Dermis blood vessel endothelial cell (primary cell): ENCODE data around the gene NAA80. TPM values are rescaled to one million over a fixed set of nuclear protein-coding genes. Genes with fewer than 3 reads are reported as not detected.
A peak's percentile ranks its signal among the peaks of the same experiment; 100 is the strongest.
"Not testable (repeated sequence)": the region's sequence is repeated elsewhere in the genome, so short reads cannot be mapped to it uniquely, and the experiment has no call there.

Source experiments
- DNase-seq: peaks from one replicate; pipeline ENCODE4 v3.0.0; 2010
- total RNA-seq: library from RNA; depleted of rRNA; stranded (reverse); fragments of >200 nt; gene quantifications from 2 replicates; pipeline ENCODE4 v1.2.3, GENCODE V29; 2014

The NAA80 gene
- total RNA-seq, 1 donor from 2014 or later: 4.9 TPM

DNA sequence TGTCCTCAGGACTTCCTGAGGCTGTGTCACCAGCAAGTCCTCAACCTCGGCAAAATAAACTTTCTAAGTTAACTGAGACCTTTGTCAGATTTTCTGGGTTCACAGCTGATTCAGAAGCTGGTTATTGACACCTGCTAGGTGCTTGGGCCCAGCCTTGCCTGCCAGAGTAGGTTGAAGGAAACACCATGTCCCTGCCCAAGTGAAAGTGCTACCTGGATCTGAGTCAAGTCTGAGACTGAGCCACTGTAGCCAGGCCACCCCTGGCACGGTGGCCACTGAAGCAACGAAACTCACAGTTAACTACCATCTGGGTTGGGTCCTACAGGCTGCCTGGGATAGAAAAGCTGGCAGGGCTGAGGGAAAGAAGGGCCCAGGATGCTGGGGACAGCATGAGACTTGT is 15.1 kb upstream of the NAA80 start:
- no peak for DNase-seq

DNA sequence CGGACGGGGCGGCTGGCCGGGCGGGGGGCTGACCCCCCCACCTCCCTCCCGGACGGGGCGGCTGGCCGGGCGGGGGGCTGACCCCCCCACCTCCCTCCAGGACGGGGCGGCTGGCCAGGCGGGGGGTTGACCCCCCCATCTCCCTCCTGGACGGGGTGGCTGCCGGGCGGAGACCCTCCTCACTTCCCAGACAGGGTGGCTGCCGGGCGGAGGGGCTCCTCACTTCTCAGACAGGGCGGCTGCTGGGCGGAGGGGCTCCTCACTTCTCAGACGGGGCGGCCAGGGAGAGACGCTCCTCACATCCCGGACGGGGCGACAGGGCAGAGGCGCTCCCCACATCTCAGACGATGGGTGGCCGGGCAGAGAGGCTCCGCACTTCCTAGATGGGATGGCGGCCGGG is 12.8 kb upstream of the NAA80 start:
- not testable (repeated sequence) for DNase-seq

DNA sequence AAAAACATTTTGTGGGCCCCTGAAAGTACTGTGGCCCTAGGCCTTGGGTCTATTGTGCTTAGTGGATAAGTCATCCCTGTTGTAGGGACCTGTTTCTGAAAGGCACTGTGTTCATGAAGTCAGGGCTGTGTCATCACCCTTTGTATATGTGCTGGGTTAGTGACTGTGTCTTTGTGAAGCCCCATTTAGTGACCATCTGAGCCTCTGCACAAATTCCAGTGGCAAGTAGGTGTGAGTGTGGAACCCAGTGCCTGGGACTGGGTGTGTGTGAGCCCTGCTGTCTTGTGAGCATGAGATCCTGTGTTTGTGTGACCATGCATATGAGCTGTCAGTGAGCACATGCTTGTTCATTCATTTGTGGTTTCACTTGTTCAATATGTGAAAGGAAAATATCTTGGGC is 5.4 kb upstream of the NAA80 start:
- no peak for DNase-seq

DNA sequence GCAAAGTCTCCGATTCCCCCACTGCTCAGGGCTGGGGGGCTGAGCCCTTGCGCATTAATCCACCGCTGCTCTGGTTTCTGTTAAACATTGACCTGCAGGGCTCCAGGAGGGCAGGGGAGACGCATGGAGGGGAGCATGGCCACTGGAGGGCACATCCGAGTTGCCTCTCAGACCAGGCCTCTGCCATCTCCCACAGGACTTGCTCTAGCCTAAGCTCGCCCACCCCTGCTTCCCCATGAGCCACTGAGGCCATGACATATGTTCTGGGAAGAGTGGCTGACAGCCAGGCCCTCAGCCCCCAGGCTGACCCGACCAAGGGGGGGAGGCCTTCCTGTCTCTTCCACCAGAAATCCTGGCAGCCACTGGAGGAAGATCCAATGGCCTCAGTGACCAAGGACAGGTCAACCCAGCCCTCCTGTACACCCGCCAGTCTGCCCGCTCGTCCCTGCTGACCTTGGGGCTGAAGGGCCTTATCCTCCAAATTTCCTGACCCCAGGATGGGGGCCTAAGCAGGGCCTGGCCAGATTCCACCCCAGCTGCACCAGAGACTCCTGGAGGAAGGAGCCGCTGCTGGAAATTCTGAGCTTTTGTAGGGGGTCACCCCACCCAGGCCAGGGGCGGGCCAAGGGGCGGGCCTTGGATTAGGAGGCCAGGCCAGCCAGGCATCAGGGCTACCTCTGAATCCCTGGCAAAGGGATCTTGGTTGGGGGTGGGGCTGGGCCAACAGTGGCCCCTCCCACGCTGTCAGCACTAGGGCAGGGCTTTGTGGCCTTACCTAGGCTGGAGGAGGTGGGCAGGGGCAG is 4.0 kb upstream of the NAA80 start, which contains the start of gene HYAL1:
Gene HYAL1, minus strand, starts transcription at position 562 of the 803 bp plus-strand sequence. CDS start 618 bp downstream, outside the sequence.
- peak; percentile 58 for DNase-seq

DNA sequence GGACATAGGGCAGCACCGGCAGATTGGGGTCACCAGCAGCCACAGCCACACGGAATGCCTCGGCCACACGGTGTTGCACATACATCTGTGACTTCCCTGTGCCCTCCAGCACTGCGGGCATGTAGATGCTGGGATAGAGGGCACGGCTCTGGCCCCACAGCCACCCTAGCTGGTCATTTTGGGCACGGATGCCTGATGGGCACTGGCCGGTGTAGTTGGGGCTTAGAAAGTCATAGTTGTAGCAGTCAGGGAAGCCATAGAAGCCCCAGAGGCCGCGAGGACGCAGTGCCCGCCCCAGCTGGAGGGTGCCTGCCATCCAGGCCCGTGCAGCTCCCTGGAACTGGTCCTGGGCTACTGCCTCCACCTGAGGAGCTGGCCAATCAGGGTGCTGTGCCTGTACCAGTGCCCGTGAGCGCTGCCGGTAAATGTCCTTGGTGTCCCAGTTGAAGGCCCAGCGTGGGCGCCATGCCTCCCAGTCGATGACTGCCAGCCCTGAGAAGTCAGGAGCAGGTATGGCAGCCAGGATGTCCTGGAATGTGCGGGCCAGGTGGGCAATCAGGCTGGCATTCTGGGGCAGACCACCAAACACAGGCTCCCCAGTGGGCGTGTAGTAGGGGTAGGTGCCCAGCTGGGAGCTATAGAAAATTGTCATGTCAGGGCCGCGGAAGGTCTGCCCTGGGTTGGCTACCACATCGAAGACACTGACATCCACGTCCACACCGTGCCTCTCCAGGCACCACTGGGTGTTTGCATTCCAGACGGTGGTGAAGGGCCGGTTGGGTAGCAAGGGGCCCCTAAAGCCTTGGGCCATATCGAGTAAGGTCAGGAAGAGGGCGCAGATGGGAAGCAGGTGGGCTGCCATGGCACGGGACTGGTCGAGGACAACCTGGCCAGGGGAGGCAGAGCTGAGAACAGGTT is 3.1 kb upstream of the NAA80 start:
- DNase-seq: no peak

DNA sequence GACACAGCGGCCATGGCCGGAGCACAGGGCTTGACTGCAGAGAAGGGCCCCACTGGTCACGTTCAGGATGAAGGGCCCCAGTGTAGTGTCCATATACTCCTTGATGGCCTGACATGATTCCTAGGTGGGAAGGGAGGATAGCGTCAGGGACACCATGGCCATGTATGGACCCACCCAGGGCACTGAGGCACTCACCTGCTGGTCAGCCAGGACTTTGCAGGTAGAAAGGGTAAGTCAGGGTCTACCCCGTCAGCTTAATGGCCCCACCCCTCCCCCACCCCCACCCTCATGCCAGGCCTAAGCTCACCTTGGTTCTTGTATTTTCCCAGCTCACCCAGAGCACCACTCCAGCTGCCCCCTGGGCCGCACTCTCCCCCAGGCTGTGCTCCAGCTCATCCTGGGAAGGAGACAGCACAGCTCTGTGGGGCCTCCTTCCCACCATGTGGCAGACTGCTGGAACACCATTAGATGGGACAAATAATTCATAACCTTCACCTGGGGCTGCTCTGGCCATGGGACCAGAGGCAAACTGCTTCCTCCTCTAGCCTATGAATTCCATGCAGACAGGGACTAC is 1.6 kb upstream of the NAA80 start:
- no peak for DNase-seq

DNA sequence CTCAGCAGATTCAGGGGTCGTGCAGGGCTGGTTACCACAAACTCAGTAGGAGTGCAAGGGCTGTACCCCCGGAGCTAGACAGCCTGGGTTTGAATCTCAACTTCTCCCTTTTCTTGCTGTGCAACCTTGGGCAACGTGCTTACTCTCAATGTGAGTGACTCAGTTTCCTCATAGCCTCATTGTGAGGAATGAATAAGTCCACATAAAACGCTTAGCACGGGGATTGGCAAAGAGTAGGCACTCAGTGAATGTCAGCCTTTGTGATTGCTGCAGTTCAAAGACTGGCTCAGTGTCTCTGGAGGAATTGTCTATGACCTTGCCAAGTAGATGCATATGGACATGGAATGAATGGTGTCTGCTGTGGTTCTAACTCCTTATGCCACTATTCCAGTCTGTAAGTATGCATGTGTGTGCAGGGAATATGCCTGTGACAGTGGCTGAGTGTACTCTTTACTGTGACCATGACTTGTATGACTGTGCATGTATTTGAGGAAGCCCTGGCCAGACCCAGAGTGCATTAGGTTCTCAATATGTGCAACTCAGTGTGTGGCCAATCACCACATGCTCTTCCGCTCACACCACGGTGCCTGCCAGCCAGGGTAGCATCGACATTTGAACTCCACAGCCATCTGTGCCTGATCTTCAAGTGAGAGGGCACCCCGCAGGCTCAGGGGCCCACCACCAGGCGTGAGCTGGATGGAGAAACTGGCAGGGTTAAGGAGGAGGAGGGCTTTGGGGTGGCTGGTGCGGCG is 900 bp upstream of the NAA80 start:
- peak; percentile 74 for DNase-seq

DNA sequence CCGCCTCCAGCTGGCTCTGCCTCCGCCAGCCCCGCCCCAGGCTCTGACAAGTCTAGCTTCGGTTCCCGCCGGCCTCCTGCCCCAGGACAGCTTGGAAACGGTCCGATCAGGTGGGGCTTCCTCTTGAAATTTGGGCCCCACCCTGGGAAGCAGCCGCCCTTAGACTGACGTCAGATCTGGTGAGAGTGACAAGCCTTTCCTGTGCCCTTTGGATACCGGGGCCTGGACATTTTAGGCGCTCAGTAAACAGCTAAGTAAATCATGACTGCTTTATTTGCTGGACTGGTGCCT is 378 bp upstream of the NAA80 start:
- DNase-seq: no peak

DNA sequence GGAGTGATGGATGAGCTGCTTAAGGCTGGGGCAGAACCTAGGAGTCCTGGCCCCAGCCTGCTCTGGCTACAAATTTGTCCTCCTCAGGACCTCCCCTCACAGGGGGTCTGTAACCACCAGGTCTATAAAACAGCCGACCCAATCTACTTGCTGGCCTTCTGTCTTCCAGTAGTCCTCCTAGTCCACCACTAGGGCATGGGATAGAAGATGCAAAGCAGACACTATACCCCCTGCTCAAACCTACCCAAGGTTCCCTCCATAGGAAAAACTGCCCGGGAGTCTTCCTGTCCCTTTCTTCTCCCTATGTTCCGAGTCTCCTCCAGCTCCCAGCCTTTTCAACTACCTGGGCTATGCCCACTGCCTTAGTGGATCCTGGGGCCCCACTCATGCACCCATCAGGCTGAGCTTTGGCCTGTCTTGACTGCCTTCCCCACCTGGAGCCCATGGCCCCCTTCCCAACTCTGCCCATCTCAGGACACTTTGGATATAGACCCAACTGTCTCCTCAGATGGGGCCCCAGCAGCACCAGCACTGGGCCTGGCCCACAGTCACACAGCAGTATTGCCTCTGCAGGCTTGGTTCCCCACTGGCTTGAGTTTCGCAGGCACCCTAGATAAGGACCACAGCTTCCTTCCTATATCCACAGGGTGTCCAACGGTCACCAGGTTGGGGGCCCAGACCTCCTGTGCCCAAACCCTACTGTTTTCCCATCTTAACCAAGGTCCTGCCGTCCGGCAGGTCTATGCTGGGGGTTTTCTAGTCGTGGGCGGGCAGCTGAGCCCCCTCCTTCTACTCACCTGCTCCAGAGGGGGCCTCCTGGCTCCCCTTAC is 1.1 kb downstream of the NAA80 start:
- no peak for DNase-seq

DNA sequence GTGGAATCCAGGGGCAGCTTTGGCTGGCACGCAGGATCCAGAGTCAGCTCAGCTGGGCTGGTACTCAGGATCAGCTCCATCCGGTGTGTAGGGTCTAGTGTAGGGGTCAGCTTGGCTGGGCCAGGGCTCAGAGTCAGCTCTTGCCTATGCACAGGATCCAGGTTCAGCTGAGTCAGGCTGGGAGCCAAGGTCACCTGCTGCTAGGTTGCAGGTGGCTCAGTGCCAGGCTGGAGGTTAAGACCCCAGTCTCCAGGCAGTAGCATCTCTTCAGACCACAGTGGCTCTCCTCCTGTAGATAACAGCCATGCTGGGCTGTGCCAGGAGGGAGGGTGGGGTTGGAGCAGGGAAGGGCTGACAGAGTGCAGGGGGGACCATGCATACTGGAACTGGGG is 1.8 kb downstream of the NAA80 start:
- DNase-seq: no peak

DNA sequence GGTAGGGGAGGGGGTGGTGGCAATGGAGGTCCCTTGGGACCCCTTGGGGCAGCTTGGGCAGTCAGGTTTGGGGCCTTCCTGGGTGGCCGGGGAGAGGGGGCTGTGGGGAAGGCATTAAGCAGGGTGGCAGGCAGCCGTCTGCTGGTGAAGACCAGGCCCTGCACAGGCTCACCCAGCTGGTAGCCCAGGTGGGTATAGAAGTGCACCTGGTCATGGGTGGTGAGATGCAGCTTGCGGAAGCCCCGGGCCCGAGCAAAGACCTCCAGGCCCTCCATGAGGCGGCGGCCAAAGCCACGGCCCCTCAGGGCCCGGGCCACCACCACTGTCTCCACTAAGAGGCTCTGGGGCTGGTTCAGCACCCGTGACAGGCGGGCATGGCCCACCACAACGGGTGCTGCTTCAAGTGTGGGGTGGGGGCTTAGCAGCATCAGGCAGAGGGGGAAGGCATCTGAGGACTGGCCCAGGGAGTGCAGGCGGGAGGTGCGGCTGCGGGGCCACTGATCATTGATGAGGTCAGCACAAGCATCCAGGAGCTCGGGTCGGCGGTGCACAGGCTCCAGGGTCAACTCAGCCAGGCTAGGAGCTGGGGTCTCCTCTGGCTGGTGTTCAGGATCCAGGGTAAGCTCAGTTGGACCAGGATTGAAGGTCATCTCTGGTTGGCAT is 2.4 kb downstream of the NAA80 start:
- no peak for DNase-seq

DNA sequence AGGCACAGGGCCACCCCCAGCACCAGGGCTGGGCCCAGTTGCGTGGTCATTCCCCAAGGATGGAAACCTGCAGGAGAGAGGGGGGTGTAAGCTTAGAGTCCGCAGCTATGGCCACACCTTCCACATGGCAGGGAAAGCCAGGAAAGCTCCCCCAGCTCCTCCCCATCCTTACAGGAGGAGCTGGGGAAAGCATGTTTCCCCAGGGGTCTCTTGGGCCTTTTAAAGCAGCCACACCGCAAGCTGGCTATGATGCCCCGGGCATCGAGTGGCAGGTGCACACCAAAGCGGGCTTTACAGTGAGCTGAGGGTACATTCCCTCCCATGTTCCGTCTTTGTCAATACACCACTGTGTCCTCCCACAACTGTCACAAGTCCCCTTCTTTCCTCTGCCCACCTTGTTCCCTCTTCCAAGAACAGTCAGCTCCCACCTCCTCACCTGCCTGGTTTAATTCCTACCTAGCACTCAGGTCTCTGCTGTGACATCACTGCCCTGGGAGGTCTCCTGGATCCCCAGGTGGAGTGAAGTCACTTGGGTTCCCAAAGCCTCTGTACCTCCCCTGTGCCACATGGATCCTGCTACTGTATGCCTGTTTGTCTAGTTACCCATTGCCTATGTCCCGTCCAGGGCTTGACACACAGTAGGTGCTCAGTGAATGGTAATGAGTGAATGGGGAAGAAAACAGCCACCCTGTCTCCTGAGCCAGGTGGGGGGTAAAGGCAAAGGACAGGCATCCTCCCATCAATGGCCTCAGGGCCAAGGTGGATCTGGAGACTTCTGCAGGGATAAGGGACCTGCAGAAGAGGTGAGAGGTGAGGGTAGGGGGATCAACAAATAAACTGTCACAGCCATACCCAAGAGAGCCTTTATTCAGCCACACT is 3.4 kb downstream of the NAA80 start:
- no peak for DNase-seq

DNA sequence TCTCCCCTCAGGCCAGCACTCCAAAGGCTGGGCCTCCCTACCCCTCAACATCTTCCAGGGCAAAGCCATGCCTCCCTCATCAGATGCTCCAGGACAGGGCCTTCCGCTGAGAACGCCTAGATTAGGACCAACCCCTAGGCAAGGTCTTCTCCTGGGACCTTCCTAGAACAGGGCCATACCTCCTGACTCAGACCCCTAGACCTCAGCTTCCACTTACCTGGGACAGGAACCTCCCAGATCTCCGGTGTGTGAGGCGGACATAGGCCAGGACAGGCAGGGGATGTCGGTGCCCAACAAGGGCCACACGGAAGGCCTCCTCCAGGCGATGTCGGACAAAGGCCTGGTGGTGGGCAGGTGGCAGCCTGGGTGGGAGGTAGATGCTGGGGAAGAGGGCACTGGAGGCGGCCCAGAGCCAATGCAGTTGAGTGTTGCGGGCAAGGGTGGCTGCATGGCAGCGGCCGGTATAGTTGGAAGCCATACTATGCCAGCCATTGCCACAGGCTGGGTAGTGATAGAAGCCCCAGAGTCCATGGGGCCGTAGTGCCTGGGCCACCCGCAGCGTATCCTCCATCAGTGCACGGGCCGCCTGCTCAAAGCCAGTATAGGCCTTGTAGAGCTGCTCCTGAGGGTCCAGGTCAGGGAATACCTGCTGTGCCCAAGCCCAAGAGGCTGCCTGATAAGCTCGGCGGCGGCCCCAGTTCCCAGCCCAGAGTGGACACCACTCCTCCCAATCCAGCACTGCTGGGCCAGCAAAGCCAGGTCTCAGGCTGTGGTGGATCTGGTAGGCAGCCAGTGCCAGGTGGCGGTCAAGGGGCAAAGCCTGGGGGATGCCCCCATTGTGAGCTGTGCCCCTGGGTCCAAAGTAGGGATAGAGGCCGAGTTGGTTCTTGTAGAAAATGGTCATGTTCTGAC is 4.5 kb downstream of the NAA80 start:
- DNase-seq: no peak

DNA sequence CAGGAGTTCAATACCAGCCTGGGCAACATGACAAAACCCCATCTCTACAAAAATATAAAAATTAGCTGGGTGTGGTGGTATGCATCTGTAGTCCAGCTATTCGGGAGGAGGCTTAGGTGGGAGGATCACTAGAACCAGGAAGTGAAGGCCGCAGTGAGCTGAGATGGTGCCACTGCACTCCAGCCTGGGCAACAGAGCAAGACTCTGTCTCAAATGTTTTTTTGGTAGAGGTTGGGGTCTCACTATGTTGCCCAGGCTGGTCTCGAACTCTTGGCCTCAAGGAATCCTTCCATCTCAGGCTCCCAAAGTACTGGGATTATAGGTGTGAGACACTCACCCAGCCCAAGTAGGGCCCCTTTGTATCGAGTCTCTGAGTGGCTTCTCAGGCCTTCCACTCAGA is 5.1 kb downstream of the NAA80 start:
- no peak for DNase-seq

DNA sequence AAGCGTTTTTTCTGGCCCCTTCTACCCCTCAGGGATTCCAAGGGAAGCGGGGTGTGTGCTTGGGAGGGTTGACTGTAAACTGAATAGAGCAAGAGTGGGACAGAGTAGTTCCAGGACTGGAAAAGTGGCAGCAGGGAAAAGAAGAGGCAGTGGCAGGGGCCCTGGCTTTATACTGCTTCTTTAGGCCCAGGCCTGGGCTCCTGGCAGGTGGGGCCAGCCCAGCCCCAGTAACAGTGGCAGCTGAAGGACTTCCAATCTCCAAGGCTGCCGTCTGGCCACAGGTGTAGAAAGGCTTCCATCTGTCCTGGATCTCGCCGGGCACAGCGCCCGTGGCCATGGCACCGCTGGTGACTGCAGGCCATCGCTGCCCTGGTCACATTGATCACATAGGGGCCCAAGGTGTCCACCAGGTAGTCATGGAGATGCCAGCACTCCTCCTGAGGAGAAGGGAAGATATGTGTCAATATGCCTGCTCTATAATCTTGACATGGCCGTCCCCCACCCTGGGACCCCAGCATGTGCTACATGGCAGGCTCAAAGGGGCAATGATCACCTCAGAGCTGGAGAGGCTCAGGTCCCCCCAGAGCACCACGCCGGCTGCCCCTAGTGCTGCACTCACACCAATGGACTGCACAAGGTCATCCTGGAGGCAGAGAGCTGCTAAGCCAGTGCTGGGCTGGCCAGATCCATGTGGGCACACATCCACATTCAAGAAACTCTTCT is 6.0 kb downstream of the NAA80 start:
- no peak for DNase-seq

DNA sequence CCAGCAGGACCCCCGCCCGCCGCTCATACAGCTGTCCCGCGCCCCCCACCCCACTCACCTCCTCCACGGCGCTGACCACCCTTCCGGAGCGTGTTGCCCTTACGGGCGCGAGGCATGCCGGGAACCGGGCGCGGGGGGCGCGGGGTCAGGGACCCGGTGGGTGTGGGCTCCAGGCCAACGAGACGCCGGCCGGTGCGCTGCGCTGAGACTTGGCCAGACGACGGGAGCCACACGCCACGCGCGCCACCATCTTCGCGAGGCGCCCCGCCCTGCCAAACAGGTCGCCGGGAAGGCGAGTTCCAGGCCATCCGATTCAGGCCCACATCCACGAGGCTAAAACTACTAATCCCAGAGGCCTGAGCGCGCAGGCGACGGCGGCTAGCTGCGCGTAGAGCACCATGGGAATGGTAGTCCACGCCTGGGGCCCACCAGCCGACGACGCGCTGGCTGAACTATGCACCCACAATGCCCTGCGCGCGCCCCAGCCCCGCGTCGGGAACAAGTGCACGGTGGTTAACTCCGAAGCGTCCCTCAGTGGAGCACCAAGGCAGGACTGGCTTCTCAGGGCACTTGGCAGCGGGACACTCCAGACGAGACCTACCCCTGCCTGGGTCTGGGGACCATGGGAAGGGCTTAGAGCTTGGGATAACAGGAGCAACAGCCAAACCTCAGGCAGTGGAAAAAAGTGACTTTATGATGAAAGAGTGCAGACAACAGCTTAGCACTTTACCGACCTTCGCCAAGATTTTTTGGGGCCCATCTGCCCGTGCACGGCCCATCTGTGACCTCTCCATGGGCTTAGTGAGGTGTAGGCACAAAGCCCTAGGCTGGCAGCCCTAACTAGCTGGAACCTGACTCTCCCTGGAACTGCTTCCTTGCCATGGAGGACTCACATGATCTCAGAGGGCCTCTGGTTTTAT is 6.8 kb downstream of the NAA80 start, which contains the start of gene IFRD2:
Gene IFRD2, minus strand, starts transcription at position 271 of the 920 bp plus-strand sequence. Its CDS starts 155 bp downstream, at position 116.
- peak; percentile 99 for DNase-seq

DNA sequence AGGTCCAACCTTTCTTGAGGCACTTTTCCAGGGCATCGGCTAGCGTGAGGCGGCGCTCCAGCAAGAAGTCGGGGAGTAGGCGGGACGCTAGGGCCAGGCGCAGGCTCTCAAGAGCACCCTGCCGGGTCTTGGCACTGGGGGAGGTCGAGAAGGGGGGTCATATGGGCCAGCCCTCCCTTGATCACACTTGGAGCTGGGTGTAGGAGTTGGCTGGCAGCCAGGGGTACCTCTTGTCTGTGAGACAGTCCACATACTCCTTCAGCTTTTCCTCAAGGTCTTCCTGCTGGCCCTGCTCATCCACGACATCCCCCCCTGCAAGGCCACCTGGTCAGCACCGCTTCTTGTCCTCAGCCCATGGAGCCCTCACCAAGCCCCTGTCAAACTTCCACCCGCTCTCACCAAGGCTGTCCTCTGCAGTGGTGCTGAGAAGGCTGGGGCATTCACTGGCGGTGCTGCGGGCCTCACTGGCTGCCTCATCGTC is 9.0 kb downstream of the NAA80 start:
- DNase-seq: no peak
